ENCODE results near the gene PI4KB.

Gene PI4KB

DNA sequence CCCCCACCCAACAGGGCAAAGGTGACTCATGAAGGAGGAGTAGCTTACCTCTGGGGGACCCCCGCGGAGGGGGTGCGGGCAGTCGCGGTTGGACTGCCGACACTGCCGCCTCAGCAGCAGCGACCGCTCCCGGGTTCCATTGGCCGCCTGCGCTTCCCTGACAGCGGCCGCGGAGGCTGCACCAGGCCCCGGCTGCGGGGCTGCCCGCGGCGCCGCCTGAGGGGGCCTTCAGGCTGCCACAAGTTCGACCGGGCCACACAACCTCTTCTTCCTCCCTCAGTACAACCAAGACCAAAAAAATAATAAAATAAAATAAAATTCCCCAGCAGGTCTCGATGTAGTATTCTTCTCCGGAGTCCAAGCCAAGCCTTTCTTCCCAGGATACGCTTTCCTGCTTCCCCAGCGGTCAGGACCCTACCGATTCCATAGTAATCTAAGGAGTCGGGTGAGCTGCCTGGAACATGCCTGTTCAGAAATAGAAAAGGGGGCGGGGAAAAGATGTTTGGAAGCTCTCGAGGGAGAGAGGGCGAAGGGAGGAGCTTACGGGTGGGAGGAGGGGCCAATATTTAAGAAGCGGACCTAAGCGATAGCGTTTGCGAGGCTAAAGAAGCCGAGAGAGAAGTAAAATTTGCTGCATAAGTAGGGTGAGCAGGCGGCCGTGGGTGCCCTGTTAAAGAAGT, at the start of gene PI4KB:
TSS of gene PI4KB (minus strand) at position 194 of the 680 bp plus-strand sequence. CDS start 10,935 bp downstream, outside the sequence.
- H3K9ac ChIP-seq (ENCODE audit: low read length), result peak within 1 kb of the TSS; percentile 85
- no peaks in the 10 kb centered on the region for H3K27me3 ChIP-seq (ENCODE audit: control insufficient read depth in 1 of 2, insufficient read depth in 2 of 2, low read length in 2 of 2)
- peaks cover 27% of the 10 kb centered on the region for H3K4me1 ChIP-seq (ENCODE audit: insufficient read depth, low read length)
- no peaks in the 10 kb centered on the region for H3K9me3 ChIP-seq (ENCODE audit: low read length)
- H3K4me3 ChIP-seq (ENCODE audit: low read depth in 1 of 2, low read length in 2 of 2), result peak within 1 kb of the TSS; percentile 64 to 90
- H3K27ac ChIP-seq (ENCODE audit: low read depth, low read length), result peak within 1 kb of the TSS; percentile 92
- peaks cover 17% of the 10 kb centered on the region for H3K36me3 ChIP-seq (ENCODE audit: insufficient read depth, low read length)

DNA sequence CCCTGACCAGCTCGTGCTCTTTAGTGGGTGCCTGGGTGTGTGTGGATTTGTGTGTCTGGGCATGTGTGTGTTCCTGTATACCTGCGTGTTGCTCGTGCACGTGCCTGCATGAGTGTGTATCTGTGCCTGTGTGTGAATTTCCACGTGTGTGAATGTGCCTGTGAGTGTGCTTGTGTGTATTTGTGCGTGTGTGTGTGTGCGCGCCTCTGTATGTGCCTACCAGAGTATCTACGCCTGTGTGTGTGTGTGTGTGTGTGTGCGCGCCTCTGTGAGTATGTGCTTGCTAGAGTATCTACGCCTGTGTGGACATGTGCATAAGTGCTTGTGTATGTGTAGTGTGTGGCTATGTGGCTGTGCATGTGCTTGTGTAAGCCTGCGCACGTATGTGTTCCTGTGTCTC, 46.0 kb upstream of the PI4KB start:
- Histone ChIP-seq H3K9me3 (ENCODE audit: low read length) (no peaks in the 10 kb centered on the region), H3K9ac (ENCODE audit: low read length) (no peak overlapping the region), H3K27me3 (ENCODE audit: control insufficient read depth in 1 of 2, insufficient read depth in 2 of 2, low read length in 2 of 2) (no peaks in the 10 kb centered on the region), H3K27ac (ENCODE audit: low read depth, low read length) (no peak overlapping the region), H3K4me3 (ENCODE audit: low read depth in 1 of 2, low read length in 2 of 2) (no peak overlapping the region), H3K4me1 (ENCODE audit: insufficient read depth, low read length) (peaks cover 26% of the 10 kb centered on the region), H3K36me3 (ENCODE audit: insufficient read depth, low read length) (peaks cover 16% of the 10 kb centered on the region)

DNA sequence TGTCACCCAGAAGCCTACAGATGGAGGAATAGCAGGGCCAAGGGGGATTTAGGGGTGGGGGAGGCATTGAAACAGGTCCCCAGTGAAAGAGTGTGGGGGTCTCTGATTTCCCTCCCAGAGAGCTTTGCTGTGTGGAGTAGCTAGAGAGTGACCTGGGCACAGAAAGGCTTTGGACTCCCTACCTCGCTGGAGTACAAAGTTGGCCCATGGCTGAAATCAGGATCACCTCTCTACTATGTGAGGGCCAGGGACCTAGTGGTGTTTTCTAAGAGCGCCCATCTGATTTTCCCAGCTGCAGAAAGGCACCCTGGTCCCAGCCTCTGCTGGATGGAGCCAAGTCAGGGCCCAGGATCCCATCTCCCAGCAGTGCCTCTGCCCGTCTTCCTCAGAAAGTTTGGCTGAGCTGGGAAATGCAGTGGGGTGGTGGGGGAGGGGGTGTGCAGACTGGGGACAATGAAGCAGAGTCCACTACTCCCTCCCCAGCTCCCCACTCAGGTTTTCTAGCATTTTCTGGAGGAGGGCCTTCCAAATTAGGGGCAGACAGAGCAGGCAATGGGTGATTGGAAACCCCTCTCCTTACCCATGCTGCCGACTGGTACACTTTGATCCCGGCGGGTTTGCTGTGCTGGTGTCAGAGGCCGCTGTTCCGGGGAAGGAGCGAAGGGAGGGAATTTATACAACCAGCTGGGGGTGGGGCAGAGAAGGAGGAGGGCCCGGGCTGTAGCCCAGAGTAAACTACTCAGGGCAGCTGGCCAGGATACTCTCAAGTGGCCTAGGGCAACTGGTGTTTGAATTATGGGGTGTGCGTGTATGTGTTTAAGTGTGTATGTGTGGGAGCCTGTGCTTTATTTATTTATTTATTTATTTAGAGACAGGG, 45.1 kb upstream of the PI4KB start, which contains the start of gene SELENBP1:
TSS of gene SELENBP1 (minus strand) at position 648 of the 877 bp plus-strand sequence. CDS start at position 584, 64 bp downstream.
- Histone ChIP-seq H3K9ac (ENCODE audit: low read length) (peak within 1 kb of the TSS; percentile 36), H3K4me3 (ENCODE audit: low read depth in 1 of 2, low read length in 2 of 2) (peak within 1 kb of the TSS; percentile 49 to 64), H3K36me3 (ENCODE audit: insufficient read depth, low read length) (peaks cover 23% of the 10 kb centered on the region), H3K4me1 (ENCODE audit: insufficient read depth, low read length) (peaks cover 32% of the 10 kb centered on the region), H3K9me3 (ENCODE audit: low read length) (no peaks in the 10 kb centered on the region), H3K27me3 (ENCODE audit: control insufficient read depth in 1 of 2, insufficient read depth in 2 of 2, low read length in 2 of 2) (no peaks in the 10 kb centered on the region), H3K27ac (ENCODE audit: low read depth, low read length) (peak within 1 kb of the TSS; percentile 89)

DNA sequence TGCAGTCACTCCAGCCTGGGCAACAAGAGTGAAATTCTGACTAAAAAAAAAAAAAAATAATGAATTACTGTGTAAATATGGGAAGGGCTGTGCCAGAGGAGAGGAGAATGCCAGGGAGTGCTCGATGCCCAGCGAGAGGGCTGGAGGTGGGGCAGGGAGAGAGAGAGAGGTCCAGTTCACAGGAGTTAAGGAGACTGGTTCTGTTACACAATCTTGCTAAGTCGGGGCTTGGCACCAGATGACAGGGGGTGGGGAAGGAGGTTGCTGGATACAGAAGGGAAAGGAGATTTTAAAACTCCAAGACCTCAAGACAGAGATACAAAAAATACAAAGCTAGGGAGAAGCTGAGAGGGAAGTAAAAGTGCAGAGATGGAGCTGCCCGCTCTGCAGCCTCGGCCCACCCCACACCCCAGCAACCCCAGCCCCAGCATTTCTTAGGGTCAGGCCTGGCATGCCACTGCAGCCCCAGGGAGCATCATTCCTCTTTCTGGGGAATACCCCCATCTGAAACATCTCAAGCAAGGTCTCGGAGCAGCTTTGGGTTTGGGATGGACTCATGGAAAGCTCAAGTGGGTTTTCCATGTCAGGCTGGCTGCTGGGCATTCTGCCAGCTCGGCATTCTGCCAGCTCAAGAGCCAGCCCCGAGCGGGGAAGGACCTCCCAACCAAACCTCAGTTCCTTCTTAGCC, 44.3 kb upstream of the PI4KB start:
- peak overlapping the region; percentile 36 for H3K9ac ChIP-seq (ENCODE audit: low read length)
- peak overlapping the region; percentile 49 to 64 for H3K4me3 ChIP-seq (ENCODE audit: low read depth in 1 of 2, low read length in 2 of 2)
- H3K9me3 ChIP-seq (ENCODE audit: low read length), result no peaks in the 10 kb centered on the region
- peaks cover 29% of the 10 kb centered on the region for H3K36me3 ChIP-seq (ENCODE audit: insufficient read depth, low read length)
- H3K27ac ChIP-seq (ENCODE audit: low read depth, low read length), result peak overlapping the region; percentile 89
- H3K4me1 ChIP-seq (ENCODE audit: insufficient read depth, low read length), result peaks cover 32% of the 10 kb centered on the region
- no peaks in the 10 kb centered on the region for H3K27me3 ChIP-seq (ENCODE audit: control insufficient read depth in 1 of 2, insufficient read depth in 2 of 2, low read length in 2 of 2)

DNA sequence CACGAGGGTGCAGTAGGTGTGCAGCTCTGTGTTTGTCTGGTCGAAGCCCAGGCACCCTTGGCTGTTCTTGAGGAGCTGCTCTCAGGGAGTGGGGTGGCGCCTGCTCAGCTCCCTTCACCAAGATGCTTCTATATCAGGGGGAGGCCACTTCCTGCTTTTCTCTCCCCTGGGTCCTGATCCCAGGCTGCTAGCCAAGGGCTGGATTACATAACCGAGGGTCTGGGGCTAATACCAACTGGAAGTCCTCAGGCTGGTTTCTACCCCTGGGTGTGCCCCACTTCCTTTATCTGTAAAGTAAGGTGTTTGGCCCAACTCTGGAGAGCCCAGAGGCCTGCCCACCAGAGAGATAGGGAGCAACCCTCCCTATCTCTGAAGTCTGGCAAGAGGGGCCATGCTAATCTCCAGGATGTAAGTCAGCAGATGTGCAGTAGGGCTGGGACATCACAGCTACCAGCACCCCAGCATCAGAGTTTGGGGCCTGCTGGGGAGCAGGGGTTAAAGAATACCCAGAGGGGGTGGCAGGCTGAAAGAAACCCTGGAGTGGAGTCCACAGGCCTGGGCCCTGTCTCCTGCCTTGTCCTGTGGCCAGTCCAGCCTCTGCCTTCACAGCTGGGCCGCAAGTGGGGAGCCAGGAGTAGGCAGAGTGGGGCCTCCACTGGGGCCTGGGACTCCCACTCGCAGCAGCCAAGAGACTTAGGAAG, 43.1 kb upstream of the PI4KB start:
- peak overlapping the region in 1 of 2 donors; percentile 64 for H3K4me3 ChIP-seq (ENCODE audit: low read depth in 1 of 2, low read length in 2 of 2)
- peak overlapping the region; percentile 6 for H3K27ac ChIP-seq (ENCODE audit: low read depth, low read length)
- peaks cover 32% of the 10 kb centered on the region for H3K4me1 ChIP-seq (ENCODE audit: insufficient read depth, low read length)
- no peaks in the 10 kb centered on the region for H3K9me3 ChIP-seq (ENCODE audit: low read length)
- H3K27me3 ChIP-seq (ENCODE audit: control insufficient read depth in 1 of 2, insufficient read depth in 2 of 2, low read length in 2 of 2), result no peaks in the 10 kb centered on the region
- H3K9ac ChIP-seq (ENCODE audit: low read length), result no peak overlapping the region
- H3K36me3 ChIP-seq (ENCODE audit: insufficient read depth, low read length), result peaks cover 40% of the 10 kb centered on the region

DNA sequence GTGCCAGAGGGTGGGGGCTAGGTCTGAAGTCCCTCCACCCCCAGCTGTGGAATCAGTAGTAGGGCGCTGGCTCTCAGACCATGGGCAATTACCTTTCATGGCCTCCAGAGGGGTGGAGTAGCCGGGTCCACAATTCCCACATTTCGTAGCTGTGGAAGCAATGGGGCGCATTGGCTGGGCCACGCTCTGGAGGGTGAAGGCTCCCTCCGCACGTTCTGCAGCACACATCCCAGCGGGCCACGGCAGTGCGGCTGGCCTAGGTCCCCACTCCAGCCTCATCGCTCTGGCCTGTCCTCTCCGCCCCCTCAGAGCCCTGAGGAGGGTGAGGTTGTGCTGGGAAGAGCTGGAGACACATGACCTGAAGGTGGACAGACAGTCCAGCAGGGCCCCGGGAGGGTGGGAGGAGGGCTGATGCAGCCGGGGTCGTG, 42.4 kb upstream of the PI4KB start:
- Histone ChIP-seq H3K27ac (ENCODE audit: low read depth, low read length) (no peak overlapping the region), H3K27me3 (ENCODE audit: control insufficient read depth in 1 of 2, insufficient read depth in 2 of 2, low read length in 2 of 2) (no peaks in the 10 kb centered on the region), H3K9ac (ENCODE audit: low read length) (no peak overlapping the region), H3K36me3 (ENCODE audit: insufficient read depth, low read length) (peaks cover 48% of the 10 kb centered on the region), H3K4me3 (ENCODE audit: low read depth in 1 of 2, low read length in 2 of 2) (no peak overlapping the region), H3K4me1 (ENCODE audit: insufficient read depth, low read length) (peaks cover 32% of the 10 kb centered on the region), H3K9me3 (ENCODE audit: low read length) (no peaks in the 10 kb centered on the region)

DNA sequence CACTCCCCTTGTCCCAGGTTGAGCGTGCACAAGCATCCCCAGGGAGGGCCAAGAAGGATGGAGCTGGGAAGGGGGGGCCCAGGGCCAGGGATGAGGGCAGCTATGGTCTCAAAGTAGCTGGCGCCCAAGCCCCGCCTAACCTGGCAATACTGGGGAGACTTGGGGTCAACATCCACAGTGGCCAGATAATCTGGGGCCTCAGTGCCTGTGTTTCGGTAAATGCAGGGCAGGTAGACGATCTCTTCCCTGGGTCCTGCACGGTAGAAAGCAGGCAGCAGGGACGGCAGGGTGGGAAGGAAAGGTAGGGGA, 42.0 kb upstream of the PI4KB start:
- Histone ChIP-seq H3K9ac (ENCODE audit: low read length) (no peak overlapping the region), H3K9me3 (ENCODE audit: low read length) (no peaks in the 10 kb centered on the region), H3K4me1 (ENCODE audit: insufficient read depth, low read length) (peaks cover 32% of the 10 kb centered on the region), H3K27me3 (ENCODE audit: control insufficient read depth in 1 of 2, insufficient read depth in 2 of 2, low read length in 2 of 2) (no peaks in the 10 kb centered on the region), H3K27ac (ENCODE audit: low read depth, low read length) (no peak overlapping the region), H3K4me3 (ENCODE audit: low read depth in 1 of 2, low read length in 2 of 2) (no peak overlapping the region), H3K36me3 (ENCODE audit: insufficient read depth, low read length) (peaks cover 52% of the 10 kb centered on the region)

DNA sequence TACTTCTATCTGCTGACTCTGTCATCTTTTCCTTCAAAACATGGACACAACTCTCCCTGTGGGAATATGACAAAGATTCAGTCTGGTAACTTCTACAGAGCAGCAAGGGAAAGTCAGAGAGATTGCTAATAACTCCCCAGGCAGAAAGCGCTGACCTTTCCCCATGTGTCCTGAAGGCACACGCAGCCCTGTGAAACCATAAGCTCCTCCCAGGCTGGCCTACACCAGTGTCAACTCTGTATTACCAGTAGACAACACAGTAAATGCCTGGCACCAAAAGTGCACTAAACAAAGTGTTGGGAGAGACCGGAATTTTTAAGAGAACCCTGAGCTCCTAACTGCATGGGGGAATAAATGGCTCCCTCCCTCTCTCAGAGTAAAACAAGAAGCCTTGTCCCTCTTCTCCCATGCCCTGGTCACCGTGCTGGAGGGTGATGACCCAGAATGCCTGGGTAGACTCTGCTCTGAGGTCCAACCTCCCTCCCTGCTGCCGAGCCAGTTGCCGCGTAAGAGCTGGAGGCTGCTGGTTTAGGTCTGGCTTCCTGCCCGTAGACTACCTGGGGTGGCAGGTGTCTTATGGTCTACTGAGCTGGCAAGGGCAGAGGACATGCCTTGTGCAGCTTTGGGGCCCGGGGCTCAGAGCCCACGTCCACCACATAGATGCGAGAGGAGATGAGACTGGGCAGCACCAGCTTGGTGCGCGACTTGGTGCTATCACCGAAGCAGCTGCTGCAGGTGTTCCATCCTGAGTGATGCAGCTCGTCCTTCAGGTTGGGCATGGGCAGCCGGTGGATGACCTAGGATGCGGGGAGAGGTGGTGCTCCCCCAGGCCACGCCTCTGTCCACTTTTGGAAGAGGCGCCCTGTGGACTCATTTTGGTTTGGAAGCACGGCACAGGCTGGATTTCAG, 41.4 kb upstream of the PI4KB start:
- Histone ChIP-seq H3K9ac (ENCODE audit: low read length) (no peak overlapping the region), H3K4me3 (ENCODE audit: low read depth in 1 of 2, low read length in 2 of 2) (no peak overlapping the region), H3K36me3 (ENCODE audit: insufficient read depth, low read length) (peaks cover 58% of the 10 kb centered on the region), H3K4me1 (ENCODE audit: insufficient read depth, low read length) (peaks cover 32% of the 10 kb centered on the region), H3K27ac (ENCODE audit: low read depth, low read length) (no peak overlapping the region), H3K9me3 (ENCODE audit: low read length) (no peaks in the 10 kb centered on the region), H3K27me3 (ENCODE audit: control insufficient read depth in 1 of 2, insufficient read depth in 2 of 2, low read length in 2 of 2) (no peaks in the 10 kb centered on the region)

DNA sequence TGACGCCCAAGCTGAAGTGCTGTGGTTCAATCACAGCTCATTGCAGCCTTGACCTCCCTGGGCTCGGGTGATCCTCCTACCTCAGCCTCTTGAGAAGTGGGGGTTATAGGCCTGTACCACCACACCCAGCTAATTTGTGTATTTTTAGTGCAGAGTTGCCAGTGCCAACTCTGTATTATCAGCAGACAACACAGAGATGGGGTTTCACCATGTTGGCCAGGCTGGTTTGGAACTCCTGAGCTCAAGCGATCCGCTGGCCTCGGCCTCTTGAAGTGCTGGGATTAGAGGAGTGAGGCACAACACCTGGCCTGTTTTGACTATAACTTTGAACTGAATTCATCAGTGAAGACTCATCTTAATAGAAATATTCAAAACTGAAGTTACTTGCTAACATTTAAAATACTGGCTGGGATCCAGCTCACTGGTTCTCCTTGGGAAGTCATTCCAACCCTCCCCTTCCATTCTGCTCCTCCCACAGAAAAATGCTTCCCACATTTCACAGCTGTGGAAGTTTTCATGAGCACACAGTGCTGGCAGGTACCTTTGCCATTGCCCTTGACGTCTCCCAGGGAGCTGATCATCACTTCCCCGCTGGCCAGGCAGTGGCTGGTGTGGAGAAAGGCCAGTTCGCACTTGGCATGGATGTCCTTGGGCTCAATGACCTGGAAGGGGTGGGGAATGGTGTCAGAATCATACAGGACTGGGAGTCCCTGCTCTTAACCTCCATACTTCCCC, 40.6 kb upstream of the PI4KB start:
- H3K4me3 ChIP-seq (ENCODE audit: low read depth in 1 of 2, low read length in 2 of 2), result no peak overlapping the region
- H3K9ac ChIP-seq (ENCODE audit: low read length), result no peak overlapping the region
- no peaks in the 10 kb centered on the region for H3K9me3 ChIP-seq (ENCODE audit: low read length)
- peaks cover 32% of the 10 kb centered on the region for H3K4me1 ChIP-seq (ENCODE audit: insufficient read depth, low read length)
- no peak overlapping the region for H3K27ac ChIP-seq (ENCODE audit: low read depth, low read length)
- no peaks in the 10 kb centered on the region for H3K27me3 ChIP-seq (ENCODE audit: control insufficient read depth in 1 of 2, insufficient read depth in 2 of 2, low read length in 2 of 2)
- peaks cover 58% of the 10 kb centered on the region for H3K36me3 ChIP-seq (ENCODE audit: insufficient read depth, low read length)

DNA sequence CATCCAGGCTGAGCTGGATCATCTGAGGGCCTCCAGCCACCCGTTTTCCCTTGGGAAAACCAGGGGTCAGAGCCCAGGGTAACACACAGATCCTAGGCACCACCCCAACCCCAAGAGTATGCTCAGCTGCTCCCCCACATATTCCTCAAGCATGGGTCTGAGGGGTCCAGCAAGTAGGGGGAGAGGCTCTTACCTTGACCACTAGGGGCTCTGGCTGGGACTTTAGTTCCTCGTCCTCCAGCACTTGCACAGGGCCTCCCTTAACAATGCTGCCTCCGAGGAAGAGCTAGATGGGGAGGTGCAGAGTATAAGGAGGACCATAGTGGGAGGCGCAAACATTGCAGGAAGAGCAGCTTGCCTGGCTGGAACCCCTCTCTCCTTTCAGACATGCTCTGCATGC, 37.8 kb upstream of the PI4KB start:
- Histone ChIP-seq H3K4me1 (ENCODE audit: insufficient read depth, low read length) (peaks cover 17% of the 10 kb centered on the region), H3K9ac (ENCODE audit: low read length) (no peak overlapping the region), H3K36me3 (ENCODE audit: insufficient read depth, low read length) (peaks cover 58% of the 10 kb centered on the region), H3K27ac (ENCODE audit: low read depth, low read length) (no peak overlapping the region), H3K4me3 (ENCODE audit: low read depth in 1 of 2, low read length in 2 of 2) (no peak overlapping the region), H3K9me3 (ENCODE audit: low read length) (no peaks in the 10 kb centered on the region), H3K27me3 (ENCODE audit: control insufficient read depth in 1 of 2, insufficient read depth in 2 of 2, low read length in 2 of 2) (no peaks in the 10 kb centered on the region)
